SH-SY5Y (cell line): ENCODE measurements around the gene RPL27.

ENCODE experiments used
- GATA2 ChIP-seq: IDR thresholded peaks from 2 replicates; pipeline ENCODE4 v1.6.1; 2011; ENCODE audit warnings: mild to moderate bottlenecking, low read depth, low read length
- GATA3 ChIP-seq: IDR thresholded peaks from 2 replicates; pipeline ENCODE4 v1.6.1; 2011; ENCODE audit warnings: low read depth, mild to moderate bottlenecking, low read length, moderate library complexity

DNA sequence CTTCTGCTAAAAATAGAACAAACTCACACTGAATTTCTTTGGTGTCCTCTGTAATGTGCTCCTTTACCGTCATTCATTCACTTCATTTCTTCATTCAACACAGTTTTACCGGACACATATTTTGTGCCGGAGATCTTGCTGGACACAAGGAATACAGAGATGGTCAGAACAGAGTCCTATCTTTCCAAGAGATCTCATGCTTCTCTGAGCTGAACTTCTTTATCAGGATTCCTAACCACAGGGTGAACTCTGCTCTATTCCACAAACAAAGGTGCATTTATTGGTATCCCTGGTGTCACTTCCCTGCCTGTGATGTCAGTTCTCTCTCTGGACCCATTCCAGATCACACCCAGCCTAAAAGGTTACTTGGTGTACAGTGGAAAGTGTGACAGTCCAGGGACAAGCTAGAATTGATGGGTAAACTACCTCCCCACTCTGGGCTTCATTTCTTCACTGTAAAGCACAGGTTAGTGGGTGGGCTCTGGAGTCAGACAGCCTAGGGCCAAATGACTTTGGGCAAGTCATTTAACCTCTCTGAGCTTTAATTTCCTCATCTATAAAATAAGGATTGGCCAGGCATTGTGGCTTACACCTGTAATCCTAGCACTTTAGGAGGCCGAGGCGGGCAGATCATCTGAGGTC, 12.6 kb downstream of the RPL27 start:
- TF ChIP-seq GATA2 (no peak), GATA3 (no peak)
